Neuronal stem cell (in vitro differentiated cells): ENCODE measurements around the gene APBA3.

Experiments
- DNase-seq: peaks from one replicate; pipeline ENCODE4 v3.0.0-alpha.2; 2013; ENCODE audit warnings: low spot score
- H2AFZ ChIP-seq: one replicate; pipeline ENCODE4 v1.6.1; 2013; ENCODE audit warnings: mild to moderate bottlenecking, low read length, inconsistent platforms
- H2AK5ac ChIP-seq: 2 replicates; pipeline ENCODE4 v1.6.1; 2013; ENCODE audit warnings: low read depth, mild to moderate bottlenecking, inconsistent platforms, low read length, moderate library complexity, mixed read lengths
- H2BK120ac ChIP-seq: 2 replicates; pipeline ENCODE4 v1.6.1; 2013; ENCODE audit warnings: low read depth, mild to moderate bottlenecking, inconsistent platforms, low read length, moderate library complexity, mixed read lengths
- H2BK12ac ChIP-seq: one replicate; pipeline ENCODE4 v1.6.1; 2013; ENCODE audit warnings: low read length, inconsistent platforms
- H2BK15ac ChIP-seq: 2 replicates; pipeline ENCODE4 v1.6.1; 2013; ENCODE audit warnings: mild to moderate bottlenecking, low read length, inconsistent platforms, mixed read lengths
- H2BK5ac ChIP-seq: one replicate; pipeline ENCODE4 v1.6.1; 2013; ENCODE audit warnings: inconsistent platforms, mild to moderate bottlenecking, low read length, moderate library complexity
- H3K14ac ChIP-seq: one replicate; pipeline ENCODE4 v1.6.1; 2013; ENCODE audit warnings: low read length, inconsistent platforms
- H3K18ac ChIP-seq: 2 replicates; pipeline ENCODE4 v1.6.1; 2013; ENCODE audit warnings: low read length, inconsistent platforms
- H3K23ac ChIP-seq: 2 replicates; pipeline ENCODE4 v1.6.1; 2013; ENCODE audit warnings: low read depth, mild to moderate bottlenecking, mixed read lengths, low read length, inconsistent platforms; ENCODE audit not compliant: poor library complexity
- H3K27ac ChIP-seq: replicated peaks from 3 replicates; pipeline ENCODE4 v1.5.1; 2013; ENCODE audit warnings: low read length, inconsistent platforms
- H3K27me3 ChIP-seq, 3 experiments: 2 replicates each; pipeline ENCODE4 v1.6.1; 2013; ENCODE audit warnings: low read length in 3 of 3, mild to moderate bottlenecking in 2 of 3, inconsistent platforms in 1 of 3, low read depth in 1 of 3, mixed read lengths in 1 of 3, moderate library complexity in 1 of 3; ENCODE audit not compliant: control insufficient read depth in 3 of 3, insufficient read depth in 3 of 3
- H3K36me3 ChIP-seq, 2 donors: replicated peaks in 1 of 2; 2 replicates each; pipeline ENCODE4 v1.6.1; 2013; ENCODE audit warnings: low read length in 2 of 2; ENCODE audit not compliant: control insufficient read depth in 2 of 2, insufficient read depth in 2 of 2
- H3K4ac ChIP-seq: 2 replicates; pipeline ENCODE4 v1.6.1; 2013; ENCODE audit warnings: inconsistent platforms, mild to moderate bottlenecking, low read length, moderate library complexity
- H3K4me1 ChIP-seq, 2 donors: 1 replicate in 1 of 2; 2 replicates in 1 of 2; pipeline ENCODE4 v1.6.1; 2013; ENCODE audit warnings: low read length in 2 of 2, low read depth in 1 of 2; ENCODE audit not compliant: control insufficient read depth in 2 of 2, insufficient read depth in 1 of 2
- H3K4me2 ChIP-seq: one replicate; pipeline ENCODE4 v1.6.1; 2013; ENCODE audit warnings: mild to moderate bottlenecking, low read length, inconsistent platforms; ENCODE audit not compliant: insufficient read depth, poor library complexity, severe bottlenecking
- H3K4me3 ChIP-seq, 2 donors: 2 replicates each; pipeline ENCODE4 v1.5.1; 2013; ENCODE audit warnings: low read length in 2 of 2, mild to moderate bottlenecking in 2 of 2, inconsistent platforms in 1 of 2, moderate library complexity in 1 of 2
- H3K79me1 ChIP-seq: one replicate; pipeline ENCODE4 v1.6.1; 2013; ENCODE audit warnings: low read depth, mild to moderate bottlenecking, inconsistent platforms, low read length, moderate library complexity
- H3K9ac ChIP-seq: one replicate; pipeline ENCODE4 v1.6.1; 2013; ENCODE audit warnings: mild to moderate bottlenecking, low read depth, low read length, inconsistent platforms; ENCODE audit not compliant: poor library complexity
- H3K9me3 ChIP-seq, 2 donors: replicated peaks in 1 of 2; 2 replicates each; pipeline versions ENCODE3 to v1.6.1; 2013; ENCODE audit warnings: low read length in 2 of 2, mild to moderate bottlenecking in 2 of 2, inconsistent platforms in 1 of 2, low read depth in 1 of 2, mixed read lengths in 1 of 2, moderate library complexity in 1 of 2; ENCODE audit not compliant: control insufficient read depth in 2 of 2, insufficient read depth in 1 of 2
- H4K8ac ChIP-seq: one replicate; pipeline ENCODE4 v1.6.1; 2013; ENCODE audit warnings: low read depth, mild to moderate bottlenecking, inconsistent platforms, low read length, moderate library complexity
- H4K91ac ChIP-seq: one replicate; pipeline ENCODE4 v1.6.1; 2013; ENCODE audit warnings: low read length, low read depth, mild to moderate bottlenecking, inconsistent platforms; ENCODE audit not compliant: poor library complexity
- WGBS, 2 donors: extraction: QIAGEN DNeasy Blood & Tissue Kit; methylation state at CpG; one replicate each; pipeline ENCODE4 v1.1.7; 2013; ENCODE audit warnings: missing lambda C conversion rate in 2 of 2, mixed read lengths in 1 of 2; ENCODE audit not compliant: insufficient read length in 2 of 2, insufficient replicate concordance in 1 of 2; ENCODE audit errors: extremely low coverage in 2 of 2; 5-methylcytosine and 5-hydroxymethylcytosine counted together

APBA3 gene

GRCh38 chr19:3783660-3784584, 22.4 kb upstream of the APBA3 start:
- Histone ChIP-seq H2AK5ac (peak overlapping the region; percentile 93), H3K9me3 (peaks cover 16 to 22% of the 10 kb centered on the region in 2 donors), H3K79me1 (no peaks in the 10 kb centered on the region), H2BK12ac (peak overlapping the region; percentile 84), H3K23ac (peak overlapping the region; percentile 89), H2AFZ (no peak overlapping the region), H3K4me3 (no peak overlapping the region), H3K4me2 (no peak overlapping the region), H3K27ac (no peak overlapping the region), H2BK120ac (no peak overlapping the region), H3K9ac (peak overlapping the region; percentile 12), H3K4ac (peak overlapping the region; percentile 76), H3K4me1 (peaks cover 2 to 6% of the 10 kb centered on the region in 2 donors), H3K36me3 (no peaks in the 10 kb centered on the region), H2BK15ac (no peak overlapping the region), H3K18ac (peak overlapping the region; percentile 38), H4K8ac (no peak overlapping the region), H3K14ac (no peak overlapping the region), H4K91ac (no peak overlapping the region), H2BK5ac (no peak overlapping the region), H3K27me3 (peaks cover 8 to 45% (median 34%) of the 10 kb centered on the region in 3 experiments)
- no peak for DNase-seq
- WGBS, 2 donors: no CpG with 5 or more reads among the region's 49 CpGs

DNA sequence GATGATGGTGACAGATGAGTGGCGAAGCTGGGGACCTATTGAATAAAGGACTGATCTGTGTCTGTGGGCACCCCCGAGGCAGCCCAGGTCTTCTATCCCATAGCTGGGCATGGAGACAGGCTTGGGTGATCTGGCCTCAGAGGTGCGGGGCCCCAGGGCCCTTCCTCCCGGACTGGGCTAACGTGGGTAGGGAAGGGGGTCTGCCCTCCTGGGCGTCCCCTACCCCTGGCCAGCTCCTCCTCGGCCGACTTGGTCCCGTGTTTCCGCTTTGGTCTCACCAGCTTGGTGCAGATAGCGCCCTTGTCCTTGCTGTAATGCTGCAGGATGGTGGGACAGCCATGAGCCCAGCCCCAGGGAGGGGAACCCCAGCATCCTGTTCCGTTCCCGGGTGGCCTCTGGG, 21.4 kb upstream of the APBA3 start:
- Histone ChIP-seq H3K23ac (no peak overlapping the region), H3K79me1 (no peaks in the 10 kb centered on the region), H2BK12ac (no peak overlapping the region), H3K9ac (no peak overlapping the region), H2BK120ac (no peak overlapping the region), H3K18ac (no peak overlapping the region), H2AFZ (no peak overlapping the region), H3K4ac (no peak overlapping the region), H3K36me3 (no peaks in the 10 kb centered on the region), H4K91ac (no peak overlapping the region), H3K4me2 (no peak overlapping the region), H3K4me1 (peaks cover 2 to 6% of the 10 kb centered on the region in 2 donors), H4K8ac (no peak overlapping the region), H3K4me3 (no peak overlapping the region), H2BK15ac (no peak overlapping the region), H3K27me3 (peaks cover 8 to 41% (median 34%) of the 10 kb centered on the region in 3 experiments), H3K9me3 (peaks cover 16 to 22% of the 10 kb centered on the region in 2 donors), H3K27ac (no peak overlapping the region), H2AK5ac (no peak overlapping the region), H2BK5ac (no peak overlapping the region), H3K14ac (no peak overlapping the region)
- no CpG with 5 or more reads among the region's 13 CpGs for WGBS, 2 donors
- DNase-seq: no peak

GRCh38 chr19:3782330-3782729, 20.8 kb upstream of the APBA3 start:
- no CpG with 5 or more reads among the region's 1 CpG for WGBS, 2 donors
- no peak overlapping the region for H4K8ac ChIP-seq

DNA sequence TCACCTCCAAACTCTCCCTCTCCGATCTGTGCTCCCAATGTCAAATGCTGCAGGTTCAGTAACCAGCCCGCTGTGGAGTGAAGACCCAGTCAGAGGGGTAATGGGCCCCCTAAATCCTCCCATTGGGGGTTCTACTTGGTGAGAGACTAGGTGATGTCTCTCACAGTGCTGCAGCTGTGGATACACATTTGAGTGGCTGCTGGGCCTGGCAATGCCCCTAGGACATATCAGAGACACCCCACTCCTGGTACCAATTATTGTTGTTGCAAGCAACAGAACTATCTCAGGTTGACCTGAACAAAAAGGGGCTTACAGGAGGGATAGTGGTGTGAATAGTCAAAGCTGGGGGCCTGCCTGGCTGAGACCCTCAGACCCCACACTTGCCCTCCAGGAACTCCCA, 20.1 kb upstream of the APBA3 start:
- Histone ChIP-seq H3K9ac (no peak overlapping the region), H2BK120ac (no peak overlapping the region), H4K8ac (no peak overlapping the region), H3K18ac (no peak overlapping the region), H2BK15ac (no peak overlapping the region), H2BK12ac (no peak overlapping the region), H3K4me1 (peaks cover 2 to 6% of the 10 kb centered on the region in 2 donors), H2AFZ (no peak overlapping the region), H3K14ac (no peak overlapping the region), H3K9me3 (peaks cover 16 to 22% of the 10 kb centered on the region in 2 donors), H3K79me1 (no peaks in the 10 kb centered on the region), H3K4me3 (no peak overlapping the region), H3K36me3 (no peaks in the 10 kb centered on the region), H3K27ac (no peak overlapping the region), H4K91ac (no peak overlapping the region), H2BK5ac (no peak overlapping the region), H2AK5ac (no peak overlapping the region), H3K23ac (no peak overlapping the region), H3K4ac (no peak overlapping the region), H3K4me2 (no peak overlapping the region), H3K27me3 (peaks cover 8 to 31% (median 31%) of the 10 kb centered on the region in 3 experiments)
- no CpG with 5 or more reads among the region's 2 CpGs for WGBS, 2 donors
- DNase-seq: no peak

More at GRCh38 chr19:3782330-3782729, 20.8 kb upstream of the APBA3 start:
- Histone ChIP-seq H3K14ac (no peak overlapping the region), H2AFZ (no peak overlapping the region), H3K4ac (no peak overlapping the region), H3K27me3 (peaks cover 8 to 38% (median 34%) of the 10 kb centered on the region in 3 experiments), H3K9ac (no peak overlapping the region), H2AK5ac (no peak overlapping the region), H3K9me3 (peaks cover 16 to 22% of the 10 kb centered on the region in 2 donors), H3K18ac (no peak overlapping the region), H2BK12ac (no peak overlapping the region), H3K4me1 (peaks cover 2 to 6% of the 10 kb centered on the region in 2 donors), H3K4me3 (no peak overlapping the region), H4K91ac (no peak overlapping the region), H2BK15ac (no peak overlapping the region), H3K27ac (no peak overlapping the region), H3K4me2 (no peak overlapping the region), H2BK5ac (no peak overlapping the region), H3K36me3 (no peaks in the 10 kb centered on the region), H3K23ac (no peak overlapping the region), H3K79me1 (no peaks in the 10 kb centered on the region), H2BK120ac (no peak overlapping the region)
- no peak for DNase-seq
